PC-9 (cell line): ENCODE results near the gene IL16. TPM values are rescaled to one million over a fixed set of nuclear protein-coding genes. Genes with fewer than 3 reads are reported as not detected.

Source experiments
- BruUV-seq: library from RNA; stranded (reverse); fragments of 400-500 nt; replicated peaks from 2 replicates; lab custom pipeline; 2021; lab: Mats Ljungman, UMichigan
- CTCF ChIA-PET: fragments of 300-600 bp; sonication (Branson Sonifier 250); formaldehyde crosslinking; loops from one replicate; lab custom pipeline; 2022; ENCODE audit warnings: antibody characterized with exemption; lab: Charles Lee
- POLR2A ChIA-PET: fragments of 300-600 bp; sonication (Branson Sonifier 250); formaldehyde crosslinking; loops from one replicate; lab custom pipeline; 2022; ENCODE audit warnings: antibody characterized with exemption; ENCODE audit not compliant: unreplicated experiment; lab: Charles Lee
- DNase-seq, 2 experiments: peaks; one replicate each; pipeline versions ENCODE4 v3.0.0 to v3.0.0-alpha.2; 2015 to 2022; ENCODE audit warnings: mixed read lengths in 1 of 2
- H2AFZ ChIP-seq: fragments of 200-600 bp; sonication (generic); 2 replicates; pipeline ENCODE4 v1.8.1; 2017; ENCODE audit warnings: antibody characterized with exemption
- H3F3A ChIP-seq: fragments of 200-600 bp; sonication (generic); 2 replicates; pipeline ENCODE4 v1.8.1; 2017; ENCODE audit warnings: antibody characterized with exemption, mild to moderate bottlenecking, low read depth; ENCODE audit not compliant: insufficient read depth
- H3K27ac ChIP-seq: fragments of 200-600 bp; sonication (generic); 2 replicates; pipeline ENCODE4 v1.6.1; 2016; ENCODE audit warnings: mixed run types
- H3K27me3 ChIP-seq: fragments of 200-600 bp; sonication (generic); 2 replicates; pipeline ENCODE4 v1.6.1; 2016; ENCODE audit warnings: low read depth, mixed run types; ENCODE audit not compliant: insufficient read depth
- H3K36me3 ChIP-seq: fragments of 200-600 bp; sonication (generic); 2 replicates; pipeline ENCODE4 v1.6.1; 2016; ENCODE audit warnings: low read depth, mixed run types
- H3K4me1 ChIP-seq: fragments of 200-600 bp; sonication (generic); replicated peaks from 2 replicates; pipeline ENCODE4 v1.6.1; 2016; ENCODE audit warnings: mixed run types; ENCODE audit not compliant: insufficient read depth
- H3K4me2 ChIP-seq: fragments of 200-600 bp; sonication (generic); 2 replicates; pipeline ENCODE4 v1.6.1; 2017; ENCODE audit warnings: mixed run types
- H3K4me3 ChIP-seq: fragments of 200-600 bp; sonication (generic); 2 replicates; pipeline ENCODE4 v1.6.1; 2016; ENCODE audit warnings: mixed run types
- H3K79me2 ChIP-seq: fragments of 200-600 bp; sonication (generic); 2 replicates; pipeline ENCODE4 v1.6.1; 2017; ENCODE audit warnings: low read depth, mixed run types
- H3K9me2 ChIP-seq: fragments of 200-600 bp; sonication (generic); 2 replicates; pipeline ENCODE4 v1.8.1; 2017; ENCODE audit warnings: mild to moderate bottlenecking; ENCODE audit not compliant: insufficient read depth
- H3K9me3 ChIP-seq: fragments of 200-600 bp; sonication (generic); 2 replicates; pipeline ENCODE4 v1.8.1; 2016; ENCODE audit warnings: low read depth; ENCODE audit not compliant: insufficient read depth
- H4K20me1 ChIP-seq: fragments of 200-600 bp; sonication (generic); 2 replicates; pipeline ENCODE4 v1.8.1; 2017; ENCODE audit not compliant: insufficient read depth
- EZH2 ChIP-seq: fragments of 200-600 bp; sonication (generic); IDR thresholded peaks from 2 replicates; pipeline ENCODE4 v1.8.0; 2017; ENCODE audit warnings: antibody characterized with exemption, low read depth
- intact Hi-C: fragments of 100-400 bp; cut with micrococcal nuclease; formaldehyde crosslinking; loops from one replicate; pipeline ENCODE4 v1.10.0; 2022; ENCODE audit not compliant: unreplicated experiment
- total RNA-seq: library from RNA; stranded (reverse); gene quantifications from 2 replicates; pipeline ENCODE4 v1.2.3, GENCODE V29; 2021
- TF ChIP-seq, protein P1 (sequence below): fragments of 200-600 bp; sonication (generic); conservative IDR thresholded peaks from 2 replicates; pipeline ENCODE4 v1.6.1; 2017; ENCODE audit warnings: mixed run types, antibody characterized with exemption, mild to moderate bottlenecking, moderate library complexity

Gene IL16
- total RNA-seq, 1 experiment from 2014 or later: 0.50 TPM

DNA sequence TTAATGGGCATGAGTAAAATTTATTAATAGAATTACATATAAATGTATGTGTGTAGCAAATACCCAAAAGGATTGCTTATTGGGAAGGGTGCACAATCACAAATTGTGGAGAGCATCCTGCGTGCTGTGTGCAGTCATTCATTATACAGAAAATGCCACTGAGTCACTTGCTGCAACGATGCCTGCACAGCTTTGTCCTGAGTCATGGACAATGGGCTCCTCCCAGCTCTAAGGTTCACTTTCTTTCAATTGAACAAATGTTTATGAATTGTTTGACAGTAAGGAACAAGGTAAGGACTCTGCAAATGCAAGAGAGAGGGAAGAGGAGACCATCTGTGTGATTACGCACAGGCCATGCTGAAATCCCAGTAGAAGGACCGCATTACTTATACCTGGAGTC is 43.9 kb upstream of the IL16 start:
- no peak for DNase-seq
- CTCF ChIA-PET: no interaction called here
- TF ChIP-seq, protein P1, sequence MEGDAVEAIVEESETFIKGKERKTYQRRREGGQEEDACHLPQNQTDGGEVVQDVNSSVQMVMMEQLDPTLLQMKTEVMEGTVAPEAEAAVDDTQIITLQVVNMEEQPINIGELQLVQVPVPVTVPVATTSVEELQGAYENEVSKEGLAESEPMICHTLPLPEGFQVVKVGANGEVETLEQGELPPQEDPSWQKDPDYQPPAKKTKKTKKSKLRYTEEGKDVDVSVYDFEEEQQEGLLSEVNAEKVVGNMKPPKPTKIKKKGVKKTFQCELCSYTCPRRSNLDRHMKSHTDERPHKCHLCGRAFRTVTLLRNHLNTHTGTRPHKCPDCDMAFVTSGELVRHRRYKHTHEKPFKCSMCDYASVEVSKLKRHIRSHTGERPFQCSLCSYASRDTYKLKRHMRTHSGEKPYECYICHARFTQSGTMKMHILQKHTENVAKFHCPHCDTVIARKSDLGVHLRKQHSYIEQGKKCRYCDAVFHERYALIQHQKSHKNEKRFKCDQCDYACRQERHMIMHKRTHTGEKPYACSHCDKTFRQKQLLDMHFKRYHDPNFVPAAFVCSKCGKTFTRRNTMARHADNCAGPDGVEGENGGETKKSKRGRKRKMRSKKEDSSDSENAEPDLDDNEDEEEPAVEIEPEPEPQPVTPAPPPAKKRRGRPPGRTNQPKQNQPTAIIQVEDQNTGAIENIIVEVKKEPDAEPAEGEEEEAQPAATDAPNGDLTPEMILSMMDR: no peak
- no peak for TF ChIP-seq EZH2
- Histone ChIP-seq H3K4me3 (no peak overlapping the region), H3K79me2 (no peaks in the 10 kb centered on the region), H4K20me1 (no peaks in the 10 kb centered on the region), H3K27me3 (peaks cover 28% of the 10 kb centered on the region), H3K9me2 (no peaks in the 10 kb centered on the region), H3K36me3 (no peaks in the 10 kb centered on the region), H3F3A (no peaks in the 10 kb centered on the region), H2AFZ (no peak overlapping the region), H3K9me3 (no peaks in the 10 kb centered on the region), H3K27ac (no peak overlapping the region), H3K4me1 (no peaks in the 10 kb centered on the region), H3K4me2 (no peak overlapping the region)
- intact Hi-C loops: no loop called here
- no TSS peak for BruUV-seq
- POLR2A ChIA-PET: no interaction called here

DNA sequence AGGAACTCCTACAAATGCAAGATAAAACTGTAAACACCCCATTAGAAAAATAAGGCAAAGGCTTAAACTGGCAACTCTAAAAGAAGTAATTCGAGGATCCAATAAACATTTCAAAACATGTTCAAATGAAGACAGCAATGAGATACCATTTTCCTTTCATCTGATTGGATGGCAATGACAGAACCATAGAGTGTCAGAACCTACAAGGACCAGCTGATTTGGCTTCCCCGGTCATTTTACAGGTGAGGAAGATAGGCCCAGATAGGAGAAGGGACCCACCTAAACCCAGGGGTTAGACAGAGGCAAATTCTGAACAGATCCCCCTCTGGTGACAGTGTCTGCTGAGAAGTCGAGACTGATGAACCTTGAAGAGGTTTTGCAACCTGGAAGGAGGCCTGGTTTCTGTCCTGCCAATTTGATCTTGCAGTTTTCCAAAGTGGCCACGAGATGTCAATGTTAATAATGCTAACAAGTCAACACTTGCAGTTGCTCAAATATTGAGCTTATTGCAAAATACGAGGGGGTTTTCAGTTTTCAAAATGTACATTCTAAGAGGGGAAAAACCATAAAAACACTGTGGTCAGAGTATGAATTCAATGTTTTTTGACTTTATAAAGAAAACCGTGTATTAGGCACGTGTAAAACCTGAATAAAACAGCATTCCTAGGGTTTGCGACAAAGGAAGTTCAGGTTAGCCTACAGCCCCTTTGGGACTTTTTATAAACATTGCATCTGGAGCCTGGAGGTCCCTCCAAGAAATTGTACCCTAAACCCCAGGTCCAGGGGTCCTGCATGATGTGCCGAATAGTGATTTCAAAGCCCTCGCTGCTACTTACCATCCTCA is 41.1 kb upstream of the IL16 start:
- DNase-seq: no peak

DNA sequence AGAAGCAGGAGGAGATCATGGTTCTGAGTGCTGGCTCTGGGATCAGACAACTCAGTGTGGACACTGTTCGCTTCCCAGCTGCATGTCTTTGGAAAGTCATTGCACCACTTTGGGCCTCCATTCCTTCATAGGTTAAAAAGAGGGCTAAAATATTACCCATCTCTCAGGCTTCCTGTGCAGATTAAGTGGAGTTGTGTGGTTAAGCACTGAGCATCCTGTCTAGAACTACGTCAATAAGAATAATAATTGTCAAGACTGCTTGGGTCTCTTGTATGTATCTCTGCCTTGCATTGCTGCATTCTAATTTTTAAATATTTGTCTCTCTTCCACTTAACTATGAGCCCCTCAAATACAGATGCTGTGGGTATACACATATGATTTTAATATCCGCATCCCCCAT is 40.4 kb upstream of the IL16 start:
- Histone ChIP-seq H3K27ac (no peak overlapping the region), H3K4me2 (no peak overlapping the region), H3K4me3 (no peak overlapping the region), H2AFZ (no peak overlapping the region), H3K27me3 (peaks cover 32% of the 10 kb centered on the region), H4K20me1 (no peaks in the 10 kb centered on the region), H3K4me1 (no peaks in the 10 kb centered on the region), H3F3A (no peaks in the 10 kb centered on the region), H3K36me3 (no peaks in the 10 kb centered on the region), H3K79me2 (no peaks in the 10 kb centered on the region), H3K9me2 (no peaks in the 10 kb centered on the region), H3K9me3 (no peaks in the 10 kb centered on the region)
- BruUV-seq: no TSS peak
- no peak for DNase-seq
- TF ChIP-seq, protein P1: no peak
- TF ChIP-seq EZH2: no peak
- ChIA-PET POLR2A (interaction anchor here (0.6 kb wide), 1 partner anchor 700 kb away, joined by 5 read pairs; no protein-coding TSS in a partner anchor), CTCF (interaction anchor here (0.6 to 1.0 kb wide), 3 partner anchors 103 to 160 kb away, joined by 4 to 17 read pairs (median 8); no protein-coding TSS in a partner anchor)
- intact Hi-C loops: loop anchor here (5.0 kb wide), 1 partner anchor 111 kb away; no protein-coding TSS in a partner anchor

More for the DNA sequence above, 41.1 kb upstream of the IL16 start:
- no peaks in the 10 kb centered on the region for H3F3A ChIP-seq
- no peaks in the 10 kb centered on the region for H3K9me2 ChIP-seq
- no peaks in the 10 kb centered on the region for H3K36me3 ChIP-seq
- POLR2A ChIA-PET: interaction anchor here (0.6 kb wide), 1 partner anchor 699 kb away, joined by 5 read pairs; no protein-coding TSS in a partner anchor
- H3K27me3 ChIP-seq: peaks cover 25% of the 10 kb centered on the region
- H3K27ac ChIP-seq: no peak overlapping the region
- no peaks in the 10 kb centered on the region for H3K79me2 ChIP-seq
- H3K9me3 ChIP-seq: no peaks in the 10 kb centered on the region
- CTCF ChIA-PET: interaction anchor here (0.6 to 1.0 kb wide), 4 partner anchors 46 to 159 kb away, joined by 3 to 17 read pairs (median 6); no protein-coding TSS in a partner anchor
- no peak overlapping the region for H3K4me2 ChIP-seq
- H4K20me1 ChIP-seq: no peaks in the 10 kb centered on the region
- no TSS peak for BruUV-seq
- intact Hi-C loops: loop anchor here (5.0 kb wide), 1 partner anchor 112 kb away; no protein-coding TSS in a partner anchor
- H3K4me3 ChIP-seq: no peak overlapping the region
- no peak overlapping the region for H2AFZ ChIP-seq
- H3K4me1 ChIP-seq: no peaks in the 10 kb centered on the region
- TF ChIP-seq, protein P1: peak; percentile 60
- no peak for TF ChIP-seq EZH2
